Spleen (tissue), 11 donors: ENCODE measurements around the gene FDX1. TPM values are rescaled to one million over a fixed set of nuclear protein-coding genes. Genes with fewer than 3 reads are reported as not detected.

Experiments used
- DNase-seq: peaks from one replicate; pipeline ENCODE4 v3.0.0-alpha.2; 2020
- H3K27ac ChIP-seq, 8 donors: fragments of 200-600 bp; sonication (generic) in 7 of 8; 1 replicate in 4 of 8; 2 replicates in 4 of 8; pipeline versions ENCODE4 v1.5.0 to v1.8.0; 2016 to 2021; ENCODE audit warnings: inconsistent platforms in 4 of 8, mild to moderate bottlenecking in 4 of 8, moderate library complexity in 1 of 8
- H3K27me3 ChIP-seq, 7 donors: fragments of 200-600 bp; sonication (generic) in 6 of 7; replicated peaks in 1 of 7; 1 replicate in 4 of 7; 2 replicates in 3 of 7; pipeline versions ENCODE4 v1.5.0 to v1.8.0; 2016 to 2021; ENCODE audit warnings: inconsistent platforms in 3 of 7, mild to moderate bottlenecking in 1 of 7
- H3K36me3 ChIP-seq, 6 donors: fragments of 200-600 bp; sonication (generic) in 5 of 6; 1 replicate in 4 of 6; 2 replicates in 2 of 6; pipeline versions ENCODE4 v1.5.0 to v1.8.0; 2016 to 2021; ENCODE audit warnings: inconsistent platforms in 2 of 6
- H3K4me1 ChIP-seq, 6 donors: fragments of 200-600 bp; sonication (generic) in 5 of 6; 1 replicate in 3 of 6; 2 replicates in 3 of 6; pipeline versions ENCODE4 v1.5.0 to v1.8.0; 2016 to 2021; ENCODE audit warnings: inconsistent platforms in 3 of 6
- H3K4me3 ChIP-seq, 8 donors: fragments of 200-600 bp; sonication (generic) in 7 of 8; 1 replicate in 4 of 8; 2 replicates in 4 of 8; pipeline versions ENCODE4 v1.5.0 to v1.8.0; 2016 to 2021; ENCODE audit warnings: inconsistent platforms in 4 of 8, mild to moderate bottlenecking in 4 of 8, moderate library complexity in 2 of 8
- H3K9me3 ChIP-seq, 8 donors: fragments of 200-600 bp; sonication (generic) in 7 of 8; 1 replicate in 4 of 8; 2 replicates in 4 of 8; pipeline versions ENCODE4 v1.5.0 to v1.8.0; 2016 to 2021; ENCODE audit warnings: inconsistent platforms in 4 of 8
- CTCF ChIP-seq, 11 experiments: fragments of 200-600 bp in 7 of 11; fragments of 450-650 bp in 4 of 11; sonication (generic) in 4 of 11; IDR thresholded peaks in 8 of 11; conservative IDR thresholded peaks in 3 of 11; 1 replicate in 7 of 11; 2 replicates in 4 of 11; pipeline versions ENCODE4 v1.4.0 to v1.8.0; 2016 to 2021; ENCODE audit warnings: antibody characterized with exemption in 11 of 11, inconsistent platforms in 4 of 11, mild to moderate bottlenecking in 1 of 11
- POLR2A ChIP-seq, 3 donors: fragments of 450-650 bp; IDR thresholded peaks; one replicate each; pipeline ENCODE4 v1.5.1; 2017; ENCODE audit warnings: antibody characterized with exemption in 3 of 3, mild to moderate bottlenecking in 1 of 3
- POLR2AphosphoS5 ChIP-seq, 3 donors: sonication (generic); formaldehyde crosslinking; IDR thresholded peaks; one replicate each; pipeline ENCODE4 v1.5.1; 2017; ENCODE audit warnings: antibody characterized with exemption in 3 of 3
- WGBS, 5 donors: extraction: QIAGEN DNeasy Blood & Tissue Kit in 3 of 5; methylation state at CpG; one replicate each; pipeline versions ENCODE4 v1.1.5 to v1.1.7; 2013 to 2018; 5-methylcytosine and 5-hydroxymethylcytosine counted together
- intact Hi-C: fragments of 100-400 bp; cut with DNase I; formaldehyde crosslinking; loops from one replicate; pipeline ENCODE4 v1.15.0; 2023; ENCODE audit warnings: low total_unique reads
- polyA plus RNA-seq, 3 donors: library from polyadenylated mRNA; stranded (reverse); fragments of 200-250 nt; gene quantifications; one replicate each; pipeline ENCODE4 v1.2.1, GENCODE V29; 2013
- total RNA-seq, 7 donors: library from RNA; depleted of rRNA in 3 of 7; stranded (reverse); fragments of >200 nt in 3 of 7; fragmentation: NEBNext Ultra II Directional in 4 of 7; extraction: Animal tissue kit (Norgen Biotek cat#: 25700) in 4 of 7; gene quantifications; one replicate each; pipeline versions ENCODE4 v1.1.0 to v1.2.1, GENCODE V29; 2016 to 2021
- donor health status: healthy with polysubstance abuse.
- donor health status: DM: no; HTN: no; CAD: no; lungs with moderate emphysema.
- donor health status: DM: no; HTN: no; CAD: no.
- donor health status: Bipolar disorder and iron deficiency.
- donor health status: healthy.
- donor health status: DM: no; HTN: no; CAD: no.
- donor health status: DM: yes; HTN: yes; CAD: no.

FDX1 gene
- total and polyA plus RNA-seq, 10 donors, result 7.9 to 15.7 (median 10.3) TPM

- 49 to 67% (median 56%) methylated on average over 6 of the region's 6 CpGs for WGBS, 5 donors
- intact Hi-C loops, result loop anchor here (10.0 kb wide), 1 partner anchor 772 kb away; no protein-coding TSS in a partner anchor
- Histone ChIP-seq H3K27ac (no peak overlapping the region), H3K9me3 (no peaks in the 10 kb centered on the region), H3K36me3 (peaks cover 0 to 82% (median 15%) of the 10 kb centered on the region in 6 donors), H3K27me3 (no peaks in the 10 kb centered on the region), H3K4me3 (no peak overlapping the region), H3K4me1 (no peaks in the 10 kb centered on the region)
- TF ChIP-seq POLR2AphosphoS5 (IDR thresholded peaks at IDR 0.05) (no peak), CTCF (IDR thresholded peaks at IDR 0.05 in 8 of 11, conservative IDR thresholded peaks at IDR 0.05 in 3 of 11) (peak in 7 of 11 experiments; percentile 35 to 56 (median 36))
- peak; percentile 83 for DNase-seq
These were observed 33.4 kb downstream of the FDX1 start for GRCh38 chr11:110463153-110463552.

GRCh38 chr11:110465231-110465630 lies 35.5 kb downstream of the FDX1 start:
- Histone ChIP-seq H3K9me3 (no peaks in the 10 kb centered on the region), H3K4me3 (no peak overlapping the region), H3K27me3 (no peaks in the 10 kb centered on the region), H3K36me3 (peaks cover 0 to 66% (median 6%) of the 10 kb centered on the region in 6 donors), H3K4me1 (no peaks in the 10 kb centered on the region), H3K27ac (no peak overlapping the region)
- no peak for TF ChIP-seq POLR2A (IDR thresholded peaks at IDR 0.05)
- TF ChIP-seq CTCF (IDR thresholded peaks at IDR 0.05 in 8 of 11, conservative IDR thresholded peaks at IDR 0.05 in 3 of 11), result no peak
- no peak for TF ChIP-seq POLR2AphosphoS5 (IDR thresholded peaks at IDR 0.05)
- no peak for DNase-seq
- intact Hi-C loops, result loop anchor here (10.0 kb wide), 1 partner anchor 770 kb away; no protein-coding TSS in a partner anchor
- WGBS, 5 donors, result 82 to 100% (median 93%) methylated on average over 2 of the region's 2 CpGs

GRCh38 chr11:110467556-110467955 lies 37.8 kb downstream of the FDX1 start:
- no peak for DNase-seq
- Histone ChIP-seq H3K4me3 (no peak overlapping the region), H3K27ac (no peak overlapping the region), H3K4me1 (no peaks in the 10 kb centered on the region), H3K9me3 (no peaks in the 10 kb centered on the region), H3K36me3 (peaks cover 0 to 44% (median under 1%) of the 10 kb centered on the region in 6 donors), H3K27me3 (no peaks in the 10 kb centered on the region)
- 94 to 100% (median 97%) methylated on average over 3 of the region's 3 CpGs for WGBS, 5 donors
- intact Hi-C loops, result loop anchor here (10.0 kb wide), 1 partner anchor 767 kb away; no protein-coding TSS in a partner anchor
- no peak for TF ChIP-seq POLR2AphosphoS5 (IDR thresholded peaks at IDR 0.05)
- TF ChIP-seq CTCF (IDR thresholded peaks at IDR 0.05 in 8 of 11, conservative IDR thresholded peaks at IDR 0.05 in 3 of 11), result no peak
- no peak for TF ChIP-seq POLR2A (IDR thresholded peaks at IDR 0.05)

GRCh38 chr11:110468121-110468520 lies 38.4 kb downstream of the FDX1 start:
- WGBS, 5 donors, result 93 to 99% (median 96%) methylated on average over 4 of the region's 4 CpGs
- TF ChIP-seq POLR2A (IDR thresholded peaks at IDR 0.05) (no peak), POLR2AphosphoS5 (IDR thresholded peaks at IDR 0.05) (no peak), CTCF (IDR thresholded peaks at IDR 0.05 in 8 of 11, conservative IDR thresholded peaks at IDR 0.05 in 3 of 11) (no peak)
- H3K27me3 ChIP-seq, result no peaks in the 10 kb centered on the region
- H3K4me1 ChIP-seq, result no peaks in the 10 kb centered on the region
- H3K27ac ChIP-seq, result no peak overlapping the region
- H3K36me3 ChIP-seq, result peaks cover 0 to 38% (median 0%) of the 10 kb centered on the region in 6 donors
- no peaks in the 10 kb centered on the region for H3K9me3 ChIP-seq
- H3K4me3 ChIP-seq, result no peak overlapping the region
- intact Hi-C loops, result loop anchor here (10.0 kb wide), 1 partner anchor 767 kb away; no protein-coding TSS in a partner anchor
- DNase-seq, result no peak
